GM19193 (cell line): ENCODE results near the gene FHOD3.

Source experiments
- POLR2A ChIP-seq: IDR thresholded peaks from 4 replicates; pipeline ENCODE4 v1.6.1; 2011; ENCODE audit not compliant: insufficient read depth, insufficient read length; ENCODE audit errors: extremely low read depth

The FHOD3 gene

GRCh38 chr18:36348971-36349417, 51.5 kb downstream of the FHOD3 start:
- TF ChIP-seq POLR2A: no peak

DNA sequence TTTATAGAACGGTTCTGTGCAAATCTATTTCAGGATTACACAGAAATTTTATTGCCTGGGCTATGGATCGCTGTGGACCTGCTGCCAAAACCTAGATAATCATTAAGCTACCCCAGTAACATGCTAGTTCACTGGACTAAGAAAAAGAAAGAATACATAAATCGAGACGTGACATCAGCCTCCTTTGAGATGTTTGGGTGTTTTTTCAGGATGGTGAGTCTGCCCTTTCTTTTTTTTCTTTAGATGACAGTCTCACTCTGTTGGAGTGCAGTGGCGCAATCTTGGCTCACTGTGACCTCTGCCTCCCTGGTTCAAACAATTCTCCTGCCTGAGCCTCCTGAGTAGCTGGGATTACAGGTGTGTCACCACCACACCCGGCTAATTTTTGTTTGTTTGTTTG, 52.0 kb downstream of the FHOD3 start:
- no peak for TF ChIP-seq POLR2A

DNA sequence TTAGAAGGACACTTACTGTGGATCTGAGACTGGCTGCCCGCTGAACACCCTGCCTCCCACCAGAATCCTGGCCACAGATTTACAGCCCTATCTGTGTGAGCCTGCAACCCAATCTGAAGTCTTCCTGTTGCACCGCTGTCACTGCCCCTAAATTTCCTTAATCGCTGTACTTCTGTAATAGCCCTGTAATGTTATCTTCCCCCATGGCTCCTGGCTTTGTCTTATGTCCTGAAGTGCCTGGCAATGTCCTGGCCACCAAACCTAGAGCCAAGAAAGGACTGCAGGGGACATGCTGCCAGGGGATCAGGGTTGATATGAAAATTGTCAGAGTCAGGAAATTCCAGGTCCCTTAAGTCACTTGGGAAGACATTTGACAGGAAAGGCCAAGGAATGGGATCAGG, 52.7 kb downstream of the FHOD3 start:
- no peak for TF ChIP-seq POLR2A

DNA sequence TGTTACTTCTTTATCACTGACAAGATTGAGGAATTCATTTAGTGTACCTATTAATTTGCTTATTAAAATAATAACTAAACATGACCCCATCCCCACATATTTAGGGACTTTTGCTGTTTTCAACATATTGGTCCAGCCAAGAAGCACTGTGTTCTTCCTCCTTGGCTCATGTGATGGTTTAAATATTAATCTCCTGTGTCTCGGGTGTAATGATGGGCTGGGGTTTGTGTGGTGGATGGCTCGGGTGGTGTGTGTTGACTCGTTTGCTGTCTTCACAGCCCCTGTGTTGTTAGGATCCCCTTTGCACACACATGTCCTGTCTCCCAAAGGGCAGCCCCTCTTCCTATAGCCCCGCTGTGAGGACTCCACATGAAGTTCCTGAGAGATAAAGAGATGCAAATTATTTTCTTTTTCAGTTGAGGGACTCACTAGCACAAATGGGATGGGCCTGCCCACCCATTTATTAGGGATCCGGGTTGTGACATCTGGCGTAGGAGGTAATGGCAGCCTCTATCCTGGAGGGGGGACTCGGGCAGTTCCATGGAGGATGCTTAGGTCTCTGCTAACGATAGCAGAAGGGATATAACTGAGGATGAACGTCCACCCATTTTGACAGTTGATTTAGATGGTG, 53.4 kb downstream of the FHOD3 start:
- no peak for TF ChIP-seq POLR2A

DNA sequence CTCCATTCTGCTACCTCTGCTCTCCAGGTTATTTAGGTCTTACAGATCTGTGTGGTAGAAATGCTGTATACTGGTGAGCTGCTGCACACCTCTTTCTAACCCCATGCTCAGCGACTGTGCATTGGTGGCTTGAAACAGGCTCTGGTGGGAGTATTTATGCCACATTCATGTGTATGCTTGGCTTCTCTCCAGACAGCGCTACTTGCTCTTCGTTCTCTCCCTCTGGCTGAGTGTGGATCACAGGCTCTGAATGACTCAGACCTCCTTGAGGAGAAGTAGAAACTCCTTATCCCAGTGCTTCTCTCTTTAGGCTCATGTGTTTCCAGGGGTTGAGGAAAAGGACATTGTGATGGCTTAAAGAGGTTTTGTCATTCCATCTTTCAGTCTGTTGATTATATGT, 54.9 kb downstream of the FHOD3 start:
- TF ChIP-seq POLR2A: no peak

- TF ChIP-seq POLR2A: no peak
Observed at GRCh38 chr18:36354989-36355388, 57.5 kb downstream of the FHOD3 start.

- TF ChIP-seq POLR2A: no peak
Observed at GRCh38 chr18:36355511-36355910, 58.0 kb downstream of the FHOD3 start.

- no peak for TF ChIP-seq POLR2A
Observed at GRCh38 chr18:36358141-36358540, 60.6 kb downstream of the FHOD3 start.

DNA sequence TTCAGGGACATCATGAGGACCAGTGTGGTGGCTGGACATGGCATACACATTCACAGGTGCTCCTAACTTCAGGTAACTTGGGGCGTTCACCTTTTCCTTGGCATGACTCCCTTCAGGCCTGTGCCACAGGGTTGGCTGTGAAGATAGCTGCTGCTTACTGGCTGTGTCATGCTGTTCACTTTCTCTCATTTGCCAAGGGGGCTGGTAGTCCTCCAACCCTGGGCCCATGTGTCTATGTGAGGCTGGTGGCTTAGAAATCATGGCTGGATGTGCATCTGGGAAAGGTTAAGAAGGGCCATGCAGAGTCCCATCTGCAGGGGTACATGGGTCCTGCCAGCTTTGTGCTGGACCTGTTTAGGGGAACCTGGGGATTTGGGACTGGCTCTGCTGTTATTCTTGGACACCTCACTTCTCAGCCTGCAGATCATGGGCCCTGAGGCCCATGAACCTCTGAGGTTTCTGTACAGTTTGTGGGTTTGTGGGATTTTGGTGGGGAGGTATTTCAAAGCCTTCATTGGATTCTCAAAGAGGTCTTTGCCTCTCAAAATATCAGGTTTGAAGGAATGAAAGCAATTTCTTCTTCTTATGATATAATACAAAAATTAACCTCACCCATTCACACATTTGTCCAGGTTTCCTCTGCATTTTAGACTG, 62.9 kb downstream of the FHOD3 start:
- TF ChIP-seq POLR2A: no peak

DNA sequence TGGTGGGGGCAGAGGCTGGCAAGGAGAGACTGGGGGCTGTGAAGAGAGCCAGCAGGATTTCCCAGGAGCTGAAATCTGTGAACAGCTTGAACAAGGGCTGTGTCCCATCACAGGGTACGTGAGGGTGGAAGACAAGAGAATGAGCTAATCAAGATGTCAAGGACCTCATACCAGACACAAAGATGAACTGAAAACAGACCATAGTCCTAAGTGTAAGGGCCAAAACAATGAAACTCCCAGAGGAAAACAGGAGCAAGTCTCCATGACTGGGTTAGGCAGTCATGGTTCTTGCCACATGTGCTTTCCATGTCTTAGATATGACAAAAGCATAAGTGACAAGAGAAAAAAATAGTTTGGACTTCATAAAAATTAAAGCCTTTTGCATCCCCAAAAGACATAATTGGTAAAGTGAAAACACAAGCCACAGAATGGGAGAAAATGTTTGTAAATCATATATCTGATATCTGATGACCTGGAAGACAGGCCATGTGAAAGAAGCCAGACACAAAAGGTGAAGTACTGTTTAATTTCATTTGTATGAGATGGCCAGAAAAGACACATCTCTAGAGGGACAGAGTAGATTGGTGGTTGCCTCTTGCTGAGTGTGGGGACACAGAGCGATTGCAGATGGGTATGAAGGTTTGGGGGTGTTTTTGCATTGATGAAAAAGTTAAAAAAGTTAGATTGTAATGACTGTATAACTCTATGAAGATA, 67.6 kb downstream of the FHOD3 start:
- TF ChIP-seq POLR2A: no peak

- TF ChIP-seq POLR2A: no peak
Observed at GRCh38 chr18:36365836-36366775, 68.6 kb downstream of the FHOD3 start.

DNA sequence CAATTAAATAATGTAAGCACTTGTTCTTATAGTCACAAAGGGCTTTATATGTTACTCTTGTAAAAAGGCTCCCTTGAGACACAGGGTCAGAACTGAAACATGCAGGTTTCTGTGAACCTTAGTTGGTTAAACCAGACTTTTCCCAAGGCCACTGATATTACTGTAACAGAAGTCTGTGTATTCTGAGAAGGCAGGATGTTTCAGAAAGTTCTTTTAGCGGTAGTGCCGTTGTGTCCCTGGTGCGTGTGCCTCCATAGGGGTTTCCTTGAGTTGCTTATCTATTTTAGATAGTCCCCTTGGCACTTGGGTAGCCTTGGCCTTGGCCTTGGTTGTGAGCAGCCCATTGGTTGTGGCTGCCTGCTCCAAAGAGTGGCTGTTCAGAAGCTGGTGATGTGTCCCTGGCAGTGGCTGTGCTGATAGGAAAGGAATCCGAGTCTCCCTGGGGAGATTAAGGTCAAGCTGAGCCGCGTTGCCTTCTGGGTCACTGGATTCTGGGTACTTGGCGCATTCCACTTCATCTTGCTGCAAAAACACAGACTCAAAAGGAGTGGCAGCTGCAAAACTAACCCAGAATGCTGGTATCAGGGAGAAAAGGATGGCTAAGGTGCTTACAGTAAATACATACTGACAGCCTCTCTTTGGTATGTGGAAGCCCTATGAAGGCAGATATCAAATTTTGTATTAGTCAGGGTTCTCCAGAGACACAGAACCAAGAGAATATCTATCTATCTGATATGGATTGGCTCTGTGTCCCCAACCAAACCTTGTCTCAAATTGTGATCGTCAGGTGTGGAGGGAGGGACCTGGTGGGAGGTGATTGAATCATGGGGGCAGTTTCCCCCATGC, 69.7 kb downstream of the FHOD3 start:
- TF ChIP-seq POLR2A: no peak

DNA sequence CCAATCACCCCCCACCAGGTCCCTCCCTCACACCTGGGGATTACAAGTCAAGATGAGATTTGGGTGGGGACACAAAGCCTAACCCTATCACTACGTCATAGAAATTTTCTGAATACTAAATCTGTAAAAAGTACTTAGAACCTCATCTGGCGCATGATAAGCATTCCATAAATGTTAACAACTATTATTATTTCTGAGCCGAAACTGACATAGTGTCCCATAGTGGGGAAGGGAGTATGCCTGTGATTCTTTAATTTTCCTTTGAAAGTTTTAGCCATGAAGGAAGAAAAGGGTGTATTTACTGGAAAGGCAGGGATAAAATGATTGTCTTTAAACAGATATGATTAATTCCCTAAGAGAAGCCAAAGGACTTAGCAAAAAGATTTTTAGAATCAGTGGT, 71.4 kb downstream of the FHOD3 start:
- no peak for TF ChIP-seq POLR2A

DNA sequence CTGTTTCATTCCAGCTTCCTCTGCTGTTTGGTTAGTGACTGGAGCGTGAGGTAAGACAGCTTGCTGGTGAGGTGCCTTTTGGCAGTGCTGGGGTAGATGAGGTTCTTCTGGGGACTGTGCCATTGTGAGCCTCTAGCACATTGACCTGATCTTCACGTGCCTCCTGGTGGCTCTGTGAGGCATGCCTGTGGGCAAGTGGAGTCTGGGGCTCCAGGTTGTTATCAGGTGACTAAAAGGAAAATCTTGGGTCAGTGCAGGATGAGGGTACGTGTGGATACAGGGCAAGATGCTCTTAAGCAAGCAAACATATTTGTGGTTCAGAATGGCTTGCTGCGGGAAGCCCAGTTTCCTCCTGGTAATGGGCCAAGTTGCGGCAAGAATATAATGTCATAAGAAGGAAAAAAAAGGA, 75.4 kb downstream of the FHOD3 start:
- no peak for TF ChIP-seq POLR2A
